Measurements from ENCODE around the gene DCAF5.

DCAF5 gene

DNA sequence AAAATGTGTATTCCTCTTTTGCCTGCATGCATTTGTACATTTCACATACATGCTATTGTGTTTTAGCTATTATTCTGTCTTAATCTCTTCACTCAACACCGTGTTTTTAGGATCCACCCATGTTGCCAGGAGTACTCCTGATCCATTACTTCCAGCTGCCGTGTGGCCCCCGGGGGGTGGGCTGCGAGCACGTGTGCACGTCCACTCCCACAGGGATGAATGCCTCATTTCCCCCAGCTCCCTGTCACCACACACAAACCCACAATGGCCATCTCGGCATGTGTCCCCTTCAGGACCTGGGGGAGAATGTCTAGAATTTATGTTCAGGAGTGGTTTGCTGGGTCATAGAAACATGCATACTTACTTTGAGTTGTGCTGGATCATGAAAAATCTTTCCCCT, 111.1 kb downstream of the DCAF5 start:
- no peak for DNase-seq
- no peaks in the 10 kb centered on the region for H3K79me2 ChIP-seq (ENCODE audit: low read length)
- no peak overlapping the region for H2AFZ ChIP-seq (ENCODE audit: low read length)
- no peaks in the 10 kb centered on the region for H3K27me3 ChIP-seq (replicated peaks; ENCODE audit: insufficient read depth, low read length)
- no peaks in the 10 kb centered on the region for H3K9me2 ChIP-seq (replicated peaks; ENCODE audit: insufficient read depth, low read length)
- TF ChIP-seq, protein P1, sequence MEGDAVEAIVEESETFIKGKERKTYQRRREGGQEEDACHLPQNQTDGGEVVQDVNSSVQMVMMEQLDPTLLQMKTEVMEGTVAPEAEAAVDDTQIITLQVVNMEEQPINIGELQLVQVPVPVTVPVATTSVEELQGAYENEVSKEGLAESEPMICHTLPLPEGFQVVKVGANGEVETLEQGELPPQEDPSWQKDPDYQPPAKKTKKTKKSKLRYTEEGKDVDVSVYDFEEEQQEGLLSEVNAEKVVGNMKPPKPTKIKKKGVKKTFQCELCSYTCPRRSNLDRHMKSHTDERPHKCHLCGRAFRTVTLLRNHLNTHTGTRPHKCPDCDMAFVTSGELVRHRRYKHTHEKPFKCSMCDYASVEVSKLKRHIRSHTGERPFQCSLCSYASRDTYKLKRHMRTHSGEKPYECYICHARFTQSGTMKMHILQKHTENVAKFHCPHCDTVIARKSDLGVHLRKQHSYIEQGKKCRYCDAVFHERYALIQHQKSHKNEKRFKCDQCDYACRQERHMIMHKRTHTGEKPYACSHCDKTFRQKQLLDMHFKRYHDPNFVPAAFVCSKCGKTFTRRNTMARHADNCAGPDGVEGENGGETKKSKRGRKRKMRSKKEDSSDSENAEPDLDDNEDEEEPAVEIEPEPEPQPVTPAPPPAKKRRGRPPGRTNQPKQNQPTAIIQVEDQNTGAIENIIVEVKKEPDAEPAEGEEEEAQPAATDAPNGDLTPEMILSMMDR (IDR thresholded peaks at IDR 0.05; ENCODE audit: low read length) = no peak
- TF ChIP-seq EZH2 (optimal IDR thresholded peaks at IDR 0.05; ENCODE audit: low read depth, low read length) = no peak
- no peak for TF ChIP-seq EZH2phosphoT487 (IDR thresholded peaks at IDR 0.05; ENCODE audit: low read length)
- H3K9ac ChIP-seq (ENCODE audit: low read length) = no peak overlapping the region
- H3K27ac ChIP-seq (ENCODE audit: low read length) = no peak overlapping the region
- H3K9me3 ChIP-seq (replicated peaks; ENCODE audit: insufficient read depth, low read length) = no peaks in the 10 kb centered on the region
- H3F3A ChIP-seq (ENCODE audit: insufficient read depth, low read length) = no peaks in the 10 kb centered on the region
- H3K4me2 ChIP-seq (ENCODE audit: low read depth, low read length) = no peak overlapping the region
- H3K36me3 ChIP-seq (replicated peaks; ENCODE audit: insufficient read depth, low read length) = no peaks in the 10 kb centered on the region
- no peak overlapping the region for H3K4me3 ChIP-seq (ENCODE audit: low read length)
- H3K4me1 ChIP-seq (ENCODE audit: low read length) = no peaks in the 10 kb centered on the region
- H4K20me1 ChIP-seq (ENCODE audit: insufficient read depth, low read length) = no peaks in the 10 kb centered on the region

DNA sequence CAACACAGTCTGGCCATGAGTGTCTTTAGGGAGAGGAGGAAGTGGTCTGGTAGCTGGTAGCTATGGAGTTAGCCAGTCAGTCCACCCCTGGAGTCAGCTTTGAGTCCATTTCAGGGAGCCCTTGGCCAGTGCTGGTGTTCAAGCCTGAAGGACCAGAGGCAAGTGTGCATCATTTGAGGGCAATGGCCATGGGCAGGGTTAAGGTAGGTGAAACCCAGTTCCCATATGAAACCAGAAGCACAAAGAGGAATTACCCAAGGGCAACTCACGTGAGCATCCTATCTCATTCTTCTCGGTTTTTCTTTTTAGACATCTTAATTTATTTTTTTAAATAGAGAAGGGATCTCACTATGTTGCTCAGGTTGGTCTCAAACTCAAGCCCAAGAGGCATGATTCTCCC, 112.6 kb downstream of the DCAF5 start:
- H3K9me3 ChIP-seq (replicated peaks; ENCODE audit: insufficient read depth, low read length) = no peaks in the 10 kb centered on the region
- no peak for DNase-seq
- H4K20me1 ChIP-seq (ENCODE audit: insufficient read depth, low read length) = no peaks in the 10 kb centered on the region
- no peaks in the 10 kb centered on the region for H3F3A ChIP-seq (ENCODE audit: insufficient read depth, low read length)
- H3K9ac ChIP-seq (ENCODE audit: low read length) = no peak overlapping the region
- no peaks in the 10 kb centered on the region for H3K79me2 ChIP-seq (ENCODE audit: low read length)
- no peak overlapping the region for H2AFZ ChIP-seq (ENCODE audit: low read length)
- no peak overlapping the region for H3K27ac ChIP-seq (ENCODE audit: low read length)
- no peak overlapping the region for H3K4me2 ChIP-seq (ENCODE audit: low read depth, low read length)
- TF ChIP-seq, protein P1 (IDR thresholded peaks at IDR 0.05; ENCODE audit: low read length) = no peak
- TF ChIP-seq EZH2phosphoT487 (IDR thresholded peaks at IDR 0.05; ENCODE audit: low read length) (no peak), EZH2 (optimal IDR thresholded peaks at IDR 0.05; ENCODE audit: low read depth, low read length) (no peak)
- no peaks in the 10 kb centered on the region for H3K27me3 ChIP-seq (replicated peaks; ENCODE audit: insufficient read depth, low read length)
- H3K9me2 ChIP-seq (replicated peaks; ENCODE audit: insufficient read depth, low read length) = no peaks in the 10 kb centered on the region
- H3K36me3 ChIP-seq (replicated peaks; ENCODE audit: insufficient read depth, low read length) = no peaks in the 10 kb centered on the region
- no peaks in the 10 kb centered on the region for H3K4me1 ChIP-seq (ENCODE audit: low read length)
- no peak overlapping the region for H3K4me3 ChIP-seq (ENCODE audit: low read length)

DNA sequence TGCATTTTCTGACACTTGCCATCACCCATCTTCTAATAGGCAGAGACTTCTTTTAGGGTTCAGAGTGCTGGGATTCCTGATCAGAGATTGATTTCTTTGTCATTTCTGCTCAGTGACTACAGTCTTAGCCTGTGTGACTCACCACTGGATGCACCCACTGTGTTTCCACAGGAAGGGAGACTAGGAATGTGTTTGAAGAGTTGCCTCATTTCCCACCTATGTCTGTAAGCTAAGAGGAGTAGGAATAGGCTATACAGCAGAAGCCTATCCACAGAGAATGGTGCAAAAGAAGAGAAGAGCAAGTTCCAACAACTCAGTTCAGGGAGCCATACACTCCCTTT, 113.7 kb downstream of the DCAF5 start:
- no peaks in the 10 kb centered on the region for H3K9me3 ChIP-seq (replicated peaks; ENCODE audit: insufficient read depth, low read length)
- H3K27ac ChIP-seq (ENCODE audit: low read length) = no peak overlapping the region
- no peak overlapping the region for H2AFZ ChIP-seq (ENCODE audit: low read length)
- no peak overlapping the region for H3K4me3 ChIP-seq (ENCODE audit: low read length)
- DNase-seq = no peak
- TF ChIP-seq EZH2phosphoT487 (IDR thresholded peaks at IDR 0.05; ENCODE audit: low read length) = no peak
- no peak for TF ChIP-seq EZH2 (optimal IDR thresholded peaks at IDR 0.05; ENCODE audit: low read depth, low read length)
- TF ChIP-seq, protein P1 (IDR thresholded peaks at IDR 0.05; ENCODE audit: low read length) = no peak
- H3K27me3 ChIP-seq (replicated peaks; ENCODE audit: insufficient read depth, low read length) = no peaks in the 10 kb centered on the region
- H3K9me2 ChIP-seq (replicated peaks; ENCODE audit: insufficient read depth, low read length) = no peaks in the 10 kb centered on the region
- no peaks in the 10 kb centered on the region for H3K4me1 ChIP-seq (ENCODE audit: low read length)
- no peak overlapping the region for H3K4me2 ChIP-seq (ENCODE audit: low read depth, low read length)
- H4K20me1 ChIP-seq (ENCODE audit: insufficient read depth, low read length) = no peaks in the 10 kb centered on the region
- H3K79me2 ChIP-seq (ENCODE audit: low read length) = no peaks in the 10 kb centered on the region
- no peak overlapping the region for H3K9ac ChIP-seq (ENCODE audit: low read length)
- H3F3A ChIP-seq (ENCODE audit: insufficient read depth, low read length) = no peaks in the 10 kb centered on the region
- H3K36me3 ChIP-seq (replicated peaks; ENCODE audit: insufficient read depth, low read length) = no peaks in the 10 kb centered on the region

Measured in MM.1S (cell line).